Mucosa of descending colon (tissue), 3 donors: ENCODE measurements around the gene KATNB1. TPM values are rescaled to one million over a fixed set of nuclear protein-coding genes. Genes with fewer than 3 reads are reported as not detected.

ENCODE experiments used
- ATAC-seq: fragments of 200-7000 bp; cut with Tn5 transposase; one replicate; pipeline ENCODE4 v1.9.1; 2020; ENCODE audit warnings: mild to moderate bottlenecking, moderate library complexity
- DNase-seq, 3 donors: peaks; one replicate each; pipeline ENCODE4 v3.0.0-alpha.2; 2020
- H3K36me3 ChIP-seq: fragments of 200-600 bp; one replicate; pipeline ENCODE4 v1.8.0; 2021; ENCODE audit warnings: low read depth, mild to moderate bottlenecking
- H3K4me1 ChIP-seq: fragments of 200-600 bp; one replicate; pipeline ENCODE4 v1.8.0; 2021; ENCODE audit warnings: low read depth, mild to moderate bottlenecking
- H3K4me3 ChIP-seq: fragments of 200-600 bp; one replicate; pipeline ENCODE4 v1.8.0; 2021; ENCODE audit warnings: mild to moderate bottlenecking
- H3K9me3 ChIP-seq: fragments of 200-600 bp; one replicate; pipeline ENCODE4 v1.8.0; 2021; ENCODE audit warnings: mild to moderate bottlenecking
- intact Hi-C, 2 donors: fragments of 100-400 bp; cut with DNase I in 1 of 2; cut with micrococcal nuclease in 1 of 2; formaldehyde crosslinking; loops; one replicate each; pipeline versions ENCODE4 v1.11.0 to v1.11.1; 2022; cut with DNase I, micrococcal nuclease
- total RNA-seq, 3 donors: library from RNA; stranded (reverse); fragmentation: NEBNext Ultra II Directional in 2 of 3; extraction: Animal tissue kit (Norgen Biotek cat#: 25700) in 2 of 3; gene quantifications; one replicate each; pipeline versions ENCODE4 v1.2.1 to v1.2.4, GENCODE V29; 2021 to 2023
- TF ChIP-seq, protein P1 (sequence below): fragments of 200-600 bp; IDR thresholded peaks from one replicate; pipeline ENCODE4 v1.8.0; 2022; ENCODE audit warnings: antibody characterized with exemption, mild to moderate bottlenecking
- donor health status: DM: no; HTN: no; CAD: no; lungs with moderate emphysema.
- donor health status: DM: no; HTN: no; CAD: no.
- donor health status: DM: no; HTN: yes; CAD: no.

KATNB1 gene
- total RNA-seq, 3 donors from 2014 or later, result 12.8 to 21.1 (median 17.9) TPM

DNA sequence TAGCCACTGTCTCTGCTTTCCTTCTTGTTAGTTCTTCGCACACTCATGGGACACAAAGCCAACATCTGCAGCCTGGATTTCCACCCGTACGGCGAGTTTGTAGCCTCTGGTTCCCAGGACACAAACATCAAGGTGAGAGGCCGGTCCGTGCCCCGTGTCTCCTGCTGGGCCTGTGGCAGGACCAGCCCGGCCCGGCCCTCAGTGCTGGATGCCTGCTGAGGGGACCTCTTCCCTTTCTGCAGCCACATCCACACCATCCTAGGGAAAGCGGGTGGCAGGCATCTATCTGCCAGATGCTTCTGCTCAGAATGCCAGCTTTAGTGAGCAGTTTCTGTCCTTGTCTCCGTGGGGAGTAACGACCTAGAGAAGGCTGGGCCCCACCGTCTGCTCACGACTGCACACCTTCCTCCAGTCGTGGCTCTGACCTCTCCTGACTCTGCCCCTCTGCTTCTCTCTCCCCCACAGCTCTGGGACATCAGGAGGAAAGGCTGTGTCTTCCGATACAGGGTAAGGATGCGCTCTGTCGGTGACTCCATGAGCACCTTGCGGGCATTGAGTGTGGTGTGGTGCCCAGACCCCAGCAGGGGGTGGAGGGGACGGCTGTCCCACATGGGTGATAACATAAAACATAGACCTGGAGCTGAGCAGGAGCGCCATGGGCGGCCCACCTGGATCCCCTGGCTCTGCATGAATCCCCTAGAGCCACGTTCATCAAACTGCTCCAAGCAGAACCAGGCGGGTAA, 15.4 kb downstream of the KATNB1 start:
- Histone ChIP-seq H3K36me3 (no peaks in the 10 kb centered on the region), H3K4me3 (no peak overlapping the region), H3K4me1 (no peaks in the 10 kb centered on the region), H3K9me3 (no peaks in the 10 kb centered on the region)
- ATAC-seq (no peak), DNase-seq (peak in 2 of 3 donors; percentile 9 to 32)
- intact Hi-C loops, result no loop called here
- TF ChIP-seq, protein P1, sequence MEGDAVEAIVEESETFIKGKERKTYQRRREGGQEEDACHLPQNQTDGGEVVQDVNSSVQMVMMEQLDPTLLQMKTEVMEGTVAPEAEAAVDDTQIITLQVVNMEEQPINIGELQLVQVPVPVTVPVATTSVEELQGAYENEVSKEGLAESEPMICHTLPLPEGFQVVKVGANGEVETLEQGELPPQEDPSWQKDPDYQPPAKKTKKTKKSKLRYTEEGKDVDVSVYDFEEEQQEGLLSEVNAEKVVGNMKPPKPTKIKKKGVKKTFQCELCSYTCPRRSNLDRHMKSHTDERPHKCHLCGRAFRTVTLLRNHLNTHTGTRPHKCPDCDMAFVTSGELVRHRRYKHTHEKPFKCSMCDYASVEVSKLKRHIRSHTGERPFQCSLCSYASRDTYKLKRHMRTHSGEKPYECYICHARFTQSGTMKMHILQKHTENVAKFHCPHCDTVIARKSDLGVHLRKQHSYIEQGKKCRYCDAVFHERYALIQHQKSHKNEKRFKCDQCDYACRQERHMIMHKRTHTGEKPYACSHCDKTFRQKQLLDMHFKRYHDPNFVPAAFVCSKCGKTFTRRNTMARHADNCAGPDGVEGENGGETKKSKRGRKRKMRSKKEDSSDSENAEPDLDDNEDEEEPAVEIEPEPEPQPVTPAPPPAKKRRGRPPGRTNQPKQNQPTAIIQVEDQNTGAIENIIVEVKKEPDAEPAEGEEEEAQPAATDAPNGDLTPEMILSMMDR, result no peak

DNA sequence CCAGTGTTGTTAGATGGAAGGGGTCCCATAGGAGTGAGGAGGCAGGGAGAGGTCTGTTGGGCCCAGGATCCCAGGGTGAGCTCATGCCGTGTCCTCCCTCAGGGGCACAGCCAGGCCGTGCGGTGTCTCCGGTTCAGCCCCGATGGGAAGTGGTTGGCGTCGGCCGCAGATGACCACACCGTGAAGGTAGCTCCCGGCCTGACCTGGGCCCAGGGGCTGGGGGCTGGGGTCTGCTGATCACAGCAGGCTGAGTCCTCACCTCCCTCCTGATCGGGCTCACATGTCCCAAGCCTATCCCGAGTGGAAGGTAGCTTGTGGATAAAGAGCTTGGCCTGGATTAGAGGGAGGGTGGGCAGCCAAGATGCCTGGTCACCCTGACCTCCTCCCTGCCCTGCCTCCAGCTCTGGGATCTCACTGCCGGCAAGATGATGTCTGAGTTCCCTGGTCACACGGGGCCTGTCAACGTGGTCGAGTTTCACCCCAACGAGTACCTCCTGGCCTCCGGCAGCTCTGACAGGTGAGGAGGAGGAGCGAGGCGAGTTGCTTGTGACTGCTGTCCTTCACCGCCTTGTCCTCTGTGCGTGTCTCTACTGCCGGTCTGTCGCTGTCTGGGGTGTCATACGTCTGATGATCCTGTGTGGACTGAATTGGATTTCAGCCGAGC, 16.1 kb downstream of the KATNB1 start:
- H3K36me3 ChIP-seq, result no peaks in the 10 kb centered on the region

DNA sequence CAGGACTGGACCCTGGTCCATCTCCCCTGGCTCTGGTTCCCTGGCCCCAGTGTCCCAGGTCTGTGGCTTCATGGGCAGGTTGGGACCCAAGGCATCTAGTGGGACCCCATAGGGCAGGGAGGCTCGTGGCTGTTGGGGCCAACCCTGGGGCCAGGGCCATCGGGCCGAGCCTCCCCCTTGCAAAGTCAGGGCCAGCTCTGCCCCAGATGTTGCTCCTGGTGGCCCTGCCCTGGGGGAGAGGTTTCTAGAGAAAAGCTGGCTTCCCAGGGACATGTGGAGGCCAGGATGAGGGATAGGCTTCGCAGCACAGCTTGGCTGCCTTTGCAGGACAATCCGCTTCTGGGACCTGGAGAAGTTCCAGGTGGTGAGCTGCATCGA, 16.6 kb downstream of the KATNB1 start:
- Histone ChIP-seq H3K4me3 (no peak overlapping the region), H3K9me3 (no peaks in the 10 kb centered on the region), H3K4me1 (no peaks in the 10 kb centered on the region), H3K36me3 (no peaks in the 10 kb centered on the region)
- TF ChIP-seq, protein P1, result no peak
- DNase-seq (peak in 1 of 3 donors; percentile 9), ATAC-seq (no peak)
- intact Hi-C loops, result no loop called here

More for the DNA sequence above, 16.1 kb downstream of the KATNB1 start:
- TF ChIP-seq, protein P1, result no peak
- intact Hi-C loops, result no loop called here
- no peaks in the 10 kb centered on the region for H3K9me3 ChIP-seq
- ATAC-seq, result no peak
- H3K4me3 ChIP-seq, result no peak overlapping the region
- H3K4me1 ChIP-seq, result no peaks in the 10 kb centered on the region
- peak in 2 of 3 donors; percentile 12 to 48 for DNase-seq

DNA sequence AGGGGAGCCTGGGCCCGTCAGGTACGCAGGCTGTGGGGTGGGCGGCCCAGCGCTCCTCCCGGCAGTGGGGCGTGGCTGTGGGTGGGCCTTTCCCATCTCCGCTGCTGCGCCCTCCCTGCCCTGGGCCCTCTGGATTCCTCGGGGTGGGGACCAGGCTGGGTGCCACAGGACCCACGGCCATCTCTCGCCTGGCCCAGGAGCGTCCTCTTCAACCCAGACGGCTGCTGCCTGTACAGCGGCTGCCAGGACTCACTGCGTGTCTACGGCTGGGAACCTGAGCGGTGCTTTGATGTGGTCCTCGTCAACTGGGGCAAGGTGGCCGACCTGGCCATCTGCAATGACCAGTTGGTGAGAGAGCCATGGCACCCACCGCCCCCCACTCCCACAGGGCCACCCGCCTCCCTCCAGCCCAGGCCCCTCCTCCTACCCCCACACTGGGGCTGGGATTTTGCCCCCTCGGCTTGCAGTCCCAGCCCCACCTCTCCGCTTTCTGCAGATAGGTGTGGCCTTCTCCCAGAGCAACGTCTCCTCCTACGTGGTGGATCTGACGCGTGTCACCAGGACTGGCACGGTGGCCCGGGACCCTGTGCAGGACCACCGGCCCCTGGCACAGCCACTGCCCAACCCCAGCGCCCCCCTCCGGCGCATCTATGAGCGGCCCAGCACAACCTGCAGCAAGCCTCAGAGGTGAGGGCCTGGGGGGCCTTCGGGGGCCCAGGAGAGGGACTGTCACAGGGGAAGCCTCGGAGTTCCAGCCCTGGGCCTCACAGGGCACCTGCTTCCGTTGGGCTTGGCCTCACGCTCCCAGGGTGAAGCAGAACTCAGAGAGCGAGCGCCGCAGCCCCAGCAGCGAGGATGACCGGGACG, 17.2 kb downstream of the KATNB1 start:
- no peaks in the 10 kb centered on the region for H3K4me1 ChIP-seq
- H3K9me3 ChIP-seq, result no peaks in the 10 kb centered on the region
- no peaks in the 10 kb centered on the region for H3K36me3 ChIP-seq
- DNase-seq (peak in 2 of 3 donors; percentile 20 to 47), ATAC-seq (no peak)
- TF ChIP-seq, protein P1, result no peak
- no peak overlapping the region for H3K4me3 ChIP-seq
- intact Hi-C loops, result no loop called here

DNA sequence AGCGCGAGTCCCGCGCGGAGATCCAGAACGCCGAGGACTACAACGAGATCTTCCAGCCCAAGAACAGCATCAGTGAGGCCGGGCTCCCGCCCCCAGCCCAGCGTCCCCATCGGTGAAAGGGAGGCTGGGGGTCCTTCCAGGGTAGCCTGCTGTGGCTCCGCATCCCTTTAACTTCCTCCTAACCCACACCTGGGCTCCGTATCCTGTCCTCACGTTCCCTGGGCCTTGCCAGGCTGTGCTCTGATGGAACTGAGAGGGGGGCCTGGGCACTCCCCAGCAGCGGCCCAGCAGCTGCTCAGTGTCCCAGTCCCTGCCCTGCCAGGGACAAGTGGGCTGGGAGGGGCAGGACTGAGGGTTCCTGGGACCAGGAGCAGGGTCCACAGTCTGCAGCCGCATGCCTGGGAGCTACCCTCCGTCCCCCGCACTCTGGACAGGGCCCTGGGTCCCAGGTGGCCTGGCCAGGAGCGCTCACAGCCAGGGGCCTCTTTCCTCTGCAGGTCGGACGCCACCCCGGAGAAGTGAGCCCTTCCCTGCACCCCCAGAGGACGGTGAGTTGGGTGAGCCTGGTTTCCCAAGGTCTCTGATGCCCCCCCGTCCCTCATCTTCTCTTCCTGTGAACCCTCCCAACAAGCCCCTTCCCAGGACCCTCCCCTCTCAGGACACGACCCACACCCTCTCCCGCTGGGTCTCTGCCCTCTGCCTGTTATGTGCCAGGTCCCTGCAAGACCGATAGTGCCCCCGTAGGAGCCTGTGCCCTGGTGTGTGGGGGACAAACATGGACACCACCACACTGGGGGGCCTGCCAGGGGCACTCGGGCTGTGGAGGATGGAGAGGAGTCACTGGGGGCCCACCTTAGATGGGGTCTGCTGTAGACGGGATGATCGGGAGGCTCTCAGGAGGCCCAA, 18.1 kb downstream of the KATNB1 start:
- H3K4me3 ChIP-seq, result no peak overlapping the region
- H3K4me1 ChIP-seq, result no peaks in the 10 kb centered on the region
- H3K9me3 ChIP-seq, result no peaks in the 10 kb centered on the region
- TF ChIP-seq, protein P1, result no peak
- intact Hi-C loops, result no loop called here
- H3K36me3 ChIP-seq, result no peaks in the 10 kb centered on the region
- no peak for ATAC-seq
- DNase-seq, result peak in 2 of 3 donors; percentile 24 to 33
